Neural progenitor cell (in vitro differentiated cells): Measurements from ENCODE around the gene PIP4K2B. TPM values are rescaled to one million over a fixed set of nuclear protein-coding genes. Genes with fewer than 3 reads are reported as not detected.

Experiments
- DNase-seq: peaks from one replicate; pipeline ENCODE4 v3.0.0-alpha.2; 2016; ENCODE audit warnings: low spot score
- H2AFZ ChIP-seq: fragments of 200-600 bp; sonication (generic); replicated peaks from 2 replicates; pipeline ENCODE4 v1.6.1; 2016; ENCODE audit warnings: antibody characterized with exemption
- H3F3A ChIP-seq: fragments of 200-600 bp; sonication (generic); 2 replicates; pipeline ENCODE4 v1.6.1; 2016; ENCODE audit warnings: antibody characterized with exemption, low read depth
- H3K27ac ChIP-seq: fragments of 200-600 bp; sonication (generic); 2 replicates; pipeline ENCODE4 v1.5.1; 2016; ENCODE audit warnings: mild to moderate bottlenecking
- H3K27me3 ChIP-seq: fragments of 200-600 bp; sonication (generic); 2 replicates; pipeline ENCODE4 v1.6.1; 2016; ENCODE audit warnings: mild to moderate bottlenecking, moderate library complexity
- H3K36me3 ChIP-seq: fragments of 200-600 bp; sonication (generic); 2 replicates; pipeline ENCODE4 v1.5.1; 2016
- H3K4me1 ChIP-seq: fragments of 200-600 bp; sonication (generic); 2 replicates; pipeline ENCODE4 v1.6.1; 2016; ENCODE audit warnings: mixed run types
- H3K4me2 ChIP-seq: fragments of 200-600 bp; sonication (generic); 2 replicates; pipeline ENCODE4 v1.6.1; 2016
- H3K4me3 ChIP-seq: fragments of 200-600 bp; sonication (generic); 2 replicates; pipeline ENCODE4 v1.5.1; 2016
- H3K79me2 ChIP-seq: fragments of 200-600 bp; sonication (generic); 2 replicates; pipeline ENCODE4 v1.6.1; 2016; ENCODE audit warnings: low read depth
- H3K9ac ChIP-seq: fragments of 200-600 bp; sonication (generic); 2 replicates; pipeline ENCODE4 v1.6.1; 2016
- H3K9me3 ChIP-seq: fragments of 200-600 bp; sonication (generic); 2 replicates; pipeline ENCODE4 v1.5.1; 2016; ENCODE audit warnings: low read depth
- H4K20me1 ChIP-seq: fragments of 200-600 bp; sonication (generic); 2 replicates; pipeline ENCODE4 v1.6.1; 2016; ENCODE audit warnings: low read depth
- H3K27ac Mint-ChIP-seq: 3 replicates; pipeline ENCODE4 v1.8.0; 2021; ENCODE audit warnings: mixed read lengths
- H3K27me3 Mint-ChIP-seq: 2 replicates; pipeline ENCODE4 v1.8.0; 2022; ENCODE audit warnings: low read depth, mild to moderate bottlenecking, inconsistent platforms, moderate library complexity, mixed read lengths; ENCODE audit not compliant: insufficient read depth
- H3K36me3 Mint-ChIP-seq: 3 replicates; pipeline ENCODE4 v1.8.0; 2021; ENCODE audit warnings: mixed read lengths
- H3K4me1 Mint-ChIP-seq: 3 replicates; pipeline ENCODE4 v1.8.0; 2021; ENCODE audit warnings: mixed read lengths
- H3K4me3 Mint-ChIP-seq: 3 replicates; pipeline ENCODE4 v1.8.0; 2021; ENCODE audit warnings: mild to moderate bottlenecking, moderate library complexity, mixed read lengths
- H3K9me3 Mint-ChIP-seq: 3 replicates; pipeline ENCODE4 v1.8.0; 2020; ENCODE audit warnings: mixed read lengths
- CTCF ChIP-seq: fragments of 200-600 bp; sonication (generic); IDR thresholded peaks from 2 replicates; pipeline ENCODE4 v1.5.1; 2017; ENCODE audit warnings: antibody characterized with exemption, mild to moderate bottlenecking
- EZH2 ChIP-seq: fragments of 200-600 bp; sonication (generic); IDR thresholded peaks from 2 replicates; pipeline ENCODE4 v1.6.1; 2017; ENCODE audit warnings: antibody characterized with exemption, mild to moderate bottlenecking, moderate library complexity
- EZH2phosphoT487 ChIP-seq: fragments of 200-600 bp; sonication (generic); IDR thresholded peaks from 2 replicates; pipeline ENCODE4 v1.6.1; 2017; ENCODE audit warnings: antibody characterized with exemption
- total RNA-seq: library from RNA; depleted of rRNA; stranded (reverse); fragments of >200 nt; gene quantifications from 2 replicates; pipeline ENCODE4 v1.2.3, GENCODE V29; 2015; ENCODE audit warnings: low replicate concordance

PIP4K2B gene
- total RNA-seq, 1 donor from 2014 or later = 45.6 TPM

- Histone ChIP-seq H2AFZ (no peak overlapping the region), H4K20me1 (peaks cover 94% of the 10 kb centered on the region), H3K27me3 (no peaks in the 10 kb centered on the region), H3K4me1 (no peaks in the 10 kb centered on the region), H3F3A (peaks cover 30% of the 10 kb centered on the region), H3K4me3 (no peak overlapping the region), H3K36me3 (no peaks in the 10 kb centered on the region), H3K9me3 (no peaks in the 10 kb centered on the region), H3K9ac (no peak overlapping the region), H3K79me2 (peaks cover 45% of the 10 kb centered on the region), H3K27ac (no peak overlapping the region), H3K4me2 (no peak overlapping the region)
- Mint-ChIP-seq H3K27me3 (peaks cover 5% of the 10 kb centered on the region), H3K4me1 (peaks cover 24% of the 10 kb centered on the region), H3K36me3 (peaks cover 9% of the 10 kb centered on the region), H3K9me3 (no peaks in the 10 kb centered on the region), H3K4me3 (peak overlapping the region; percentile 24), H3K27ac (peak overlapping the region; percentile 8)
- DNase-seq = no peak
- TF ChIP-seq CTCF (no peak), EZH2phosphoT487 (no peak), EZH2 (no peak)
Observed at GRCh38 chr17:38738007-38738662, 61.2 kb downstream of the PIP4K2B start.

GRCh38 chr17:38735161-38735997 is 64.0 kb downstream of the PIP4K2B start:
- Mint-ChIP-seq H3K4me1 (peaks cover 13% of the 10 kb centered on the region), H3K27ac (no peak overlapping the region), H3K4me3 (peak overlapping the region; percentile 28), H3K9me3 (no peaks in the 10 kb centered on the region), H3K36me3 (peaks cover 14% of the 10 kb centered on the region), H3K27me3 (peaks cover 12% of the 10 kb centered on the region)
- H3K4me3 ChIP-seq = no peak overlapping the region
- TF ChIP-seq CTCF (peak; percentile 98), EZH2phosphoT487 (no peak), EZH2 (no peak)
- no peak overlapping the region for H3K9ac ChIP-seq
- H3K4me1 ChIP-seq = no peaks in the 10 kb centered on the region
- H3K79me2 ChIP-seq = peaks cover 18% of the 10 kb centered on the region
- no peak overlapping the region for H3K27ac ChIP-seq
- H3K4me2 ChIP-seq = no peak overlapping the region
- peaks cover 46% of the 10 kb centered on the region for H3F3A ChIP-seq
- peaks cover 92% of the 10 kb centered on the region for H4K20me1 ChIP-seq
- H3K36me3 ChIP-seq = no peaks in the 10 kb centered on the region
- H3K27me3 ChIP-seq = no peaks in the 10 kb centered on the region
- peak; percentile 82 for DNase-seq
- H2AFZ ChIP-seq = no peak overlapping the region
- H3K9me3 ChIP-seq = no peaks in the 10 kb centered on the region

GRCh38 chr17:38733982-38734973 is 65.1 kb downstream of the PIP4K2B start:
- Histone ChIP-seq H2AFZ (no peak overlapping the region), H3K79me2 (peaks cover 7% of the 10 kb centered on the region), H3K9ac (no peak overlapping the region), H3K4me2 (no peak overlapping the region), H3K36me3 (no peaks in the 10 kb centered on the region), H4K20me1 (peaks cover 83% of the 10 kb centered on the region), H3F3A (peaks cover 55% of the 10 kb centered on the region), H3K4me3 (no peak overlapping the region), H3K27me3 (peaks cover 5% of the 10 kb centered on the region), H3K9me3 (no peaks in the 10 kb centered on the region), H3K4me1 (peaks cover 5% of the 10 kb centered on the region), H3K27ac (no peak overlapping the region)
- H3K9me3 Mint-ChIP-seq = no peaks in the 10 kb centered on the region
- peak overlapping the region; percentile 5 for H3K4me3 Mint-ChIP-seq
- H3K36me3 Mint-ChIP-seq = peaks cover 13% of the 10 kb centered on the region
- peaks cover 10% of the 10 kb centered on the region for H3K27me3 Mint-ChIP-seq
- peaks cover 16% of the 10 kb centered on the region for H3K4me1 Mint-ChIP-seq
- peak; percentile 19 for TF ChIP-seq CTCF
- TF ChIP-seq EZH2phosphoT487 = no peak
- TF ChIP-seq EZH2 = no peak
- no peak overlapping the region for H3K27ac Mint-ChIP-seq
- DNase-seq = no peak
